Endothelial cell (in vitro differentiated cells): ENCODE results near the gene TENM3. TPM values are rescaled to one million over a fixed set of nuclear protein-coding genes. Genes with fewer than 3 reads are reported as not detected.

ENCODE experiments used
- DNase-seq: peaks from one replicate; pipeline ENCODE4 v3.0.0; 2021; ENCODE audit warnings: low spot score
- H3K27ac Mint-ChIP-seq: one replicate; pipeline ENCODE4 v1.8.0; 2021; ENCODE audit warnings: mixed read lengths, inconsistent platforms; ENCODE audit not compliant: unreplicated experiment
- H3K27me3 Mint-ChIP-seq: one replicate; pipeline ENCODE4 v1.8.0; 2021; ENCODE audit warnings: mild to moderate bottlenecking, moderate library complexity, mixed read lengths, inconsistent platforms; ENCODE audit not compliant: unreplicated experiment
- H3K36me3 Mint-ChIP-seq: one replicate; pipeline ENCODE4 v1.8.0; 2021; ENCODE audit warnings: mild to moderate bottlenecking, low read depth, mixed read lengths, inconsistent platforms; ENCODE audit not compliant: unreplicated experiment
- H3K4me1 Mint-ChIP-seq: one replicate; pipeline ENCODE4 v1.8.0; 2021; ENCODE audit warnings: mild to moderate bottlenecking, mixed read lengths, inconsistent platforms; ENCODE audit not compliant: unreplicated experiment
- H3K4me3 Mint-ChIP-seq: one replicate; pipeline ENCODE4 v1.8.0; 2021; ENCODE audit warnings: mild to moderate bottlenecking, mixed read lengths, inconsistent platforms; ENCODE audit not compliant: unreplicated experiment
- H3K9me3 Mint-ChIP-seq: one replicate; pipeline ENCODE4 v1.8.0; 2021; ENCODE audit warnings: mixed read lengths, inconsistent platforms; ENCODE audit not compliant: unreplicated experiment
- CTCF ChIP-seq: fragments of 200-600 bp; sonication (generic); IDR thresholded peaks from one replicate; pipeline ENCODE4 v1.5.0; 2021; ENCODE audit warnings: antibody characterized with exemption; ENCODE audit not compliant: unreplicated experiment
- total RNA-seq: library from RNA; stranded (reverse); fragmentation: NEBNext Ultra II Directional; extraction: Animal tissue kit (Norgen Biotek cat#: 25700); gene quantifications from one replicate; pipeline ENCODE4 v1.2.1, GENCODE V29; 2021; ENCODE audit not compliant: unreplicated experiment

The TENM3 gene
- total RNA-seq, 1 donor from 2014 or later, result 29.7 TPM

GRCh38 chr4:182292612-182293011, 49.4 kb downstream of the TENM3 start:
- H3K27ac Mint-ChIP-seq, result no peak overlapping the region

GRCh38 chr4:182293691-182294255, 50.6 kb downstream of the TENM3 start:
- H3K4me1 Mint-ChIP-seq, result peaks cover 9% of the 10 kb centered on the region
- no peak for DNase-seq
- TF ChIP-seq CTCF, result no peak
- H3K27ac Mint-ChIP-seq, result no peak overlapping the region
- H3K4me3 Mint-ChIP-seq, result no peak overlapping the region
- H3K9me3 Mint-ChIP-seq, result no peaks in the 10 kb centered on the region
- H3K36me3 Mint-ChIP-seq, result peaks cover 3% of the 10 kb centered on the region
- peaks cover 2% of the 10 kb centered on the region for H3K27me3 Mint-ChIP-seq

More at GRCh38 chr4:182292612-182293011, 49.4 kb downstream of the TENM3 start:
- peaks cover under 1% of the 10 kb centered on the region for H3K4me1 Mint-ChIP-seq
- no peaks in the 10 kb centered on the region for H3K9me3 Mint-ChIP-seq
- H3K4me3 Mint-ChIP-seq, result no peak overlapping the region
- peaks cover 2% of the 10 kb centered on the region for H3K27me3 Mint-ChIP-seq
- peaks cover 3% of the 10 kb centered on the region for H3K36me3 Mint-ChIP-seq
- DNase-seq, result no peak
- no peak for TF ChIP-seq CTCF

GRCh38 chr4:182294451-182294850, 51.2 kb downstream of the TENM3 start:
- Mint-ChIP-seq H3K27me3 (peaks cover 2% of the 10 kb centered on the region), H3K9me3 (no peaks in the 10 kb centered on the region), H3K4me3 (no peak overlapping the region), H3K4me1 (peaks cover 9% of the 10 kb centered on the region), H3K27ac (no peak overlapping the region), H3K36me3 (peaks cover 3% of the 10 kb centered on the region)
- TF ChIP-seq CTCF, result no peak
- no peak for DNase-seq

GRCh38 chr4:182297659-182298058, 54.5 kb downstream of the TENM3 start:
- Mint-ChIP-seq H3K27ac (no peak overlapping the region), H3K4me3 (no peak overlapping the region), H3K4me1 (peaks cover 11% of the 10 kb centered on the region), H3K36me3 (no peaks in the 10 kb centered on the region), H3K9me3 (no peaks in the 10 kb centered on the region), H3K27me3 (no peaks in the 10 kb centered on the region)
- DNase-seq, result no peak
- TF ChIP-seq CTCF, result no peak

- Mint-ChIP-seq H3K36me3 (no peaks in the 10 kb centered on the region), H3K9me3 (no peaks in the 10 kb centered on the region), H3K4me1 (peaks cover 11% of the 10 kb centered on the region), H3K27ac (no peak overlapping the region), H3K27me3 (no peaks in the 10 kb centered on the region), H3K4me3 (no peak overlapping the region)
- DNase-seq, result no peak
- TF ChIP-seq CTCF, result no peak
These were observed 58.5 kb downstream of the TENM3 start for GRCh38 chr4:182301736-182302135.
